ACHN (cell line): ENCODE results near the gene BACE1.
"Not testable (repeated sequence)": the region's sequence is repeated elsewhere in the genome, so short reads cannot be mapped to it uniquely, and the experiment has no call there.

ENCODE experiments used
- DNase-seq: peaks from one replicate; pipeline ENCODE4 v3.0.0-alpha.2; 2015
- in situ Hi-C: cut with HindIII; loops from 2 replicates; pipeline ENCODE4 v1.10.0; 2017; ENCODE audit warnings: low sequenced_read_pairs, low pct_ligation_motif_present, low pct_unique_long_range_greater_than_20kb

The BACE1 gene

DNA sequence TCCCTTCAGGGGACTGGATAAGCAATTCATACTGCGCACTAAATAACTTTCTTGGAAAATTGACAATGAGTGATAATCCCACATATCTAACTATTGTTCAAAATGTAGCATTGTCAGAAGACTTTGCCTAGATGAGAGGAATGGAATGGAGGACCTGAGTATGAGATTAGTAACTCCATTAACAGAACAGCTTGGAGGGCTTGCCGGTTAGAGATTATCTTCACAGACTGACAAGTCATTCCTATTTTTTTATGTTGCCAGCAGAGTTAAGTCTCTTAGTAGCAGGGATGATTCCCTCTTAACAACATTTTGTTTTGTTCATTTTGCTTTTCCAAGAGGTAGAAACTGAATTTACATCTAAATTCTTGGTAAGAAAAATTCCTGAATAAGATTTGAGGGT is 32.0 kb downstream of the BACE1 start:
- in situ Hi-C loops, result no loop called here
- DNase-seq, result no peak

DNA sequence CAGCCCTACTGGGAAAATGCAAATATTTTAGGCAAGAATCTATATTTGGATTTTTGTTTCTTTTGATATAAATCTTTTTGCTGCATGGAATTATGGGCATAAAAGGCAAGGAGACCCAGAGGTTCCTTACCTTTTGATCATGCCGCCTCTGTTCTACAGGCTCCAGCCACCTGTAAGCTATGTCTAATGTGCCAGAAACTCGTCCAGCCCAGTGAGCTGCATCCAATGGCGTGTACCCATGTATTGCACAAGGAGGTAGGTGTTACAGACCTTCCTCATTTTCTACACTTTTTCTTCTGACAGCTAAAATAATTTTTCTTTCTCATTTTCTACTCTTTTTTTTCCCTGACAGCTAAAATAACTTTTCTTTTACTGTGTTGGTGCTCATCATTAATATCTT is 33.1 kb downstream of the BACE1 start:
- no peak for DNase-seq
- in situ Hi-C loops, result no loop called here

DNA sequence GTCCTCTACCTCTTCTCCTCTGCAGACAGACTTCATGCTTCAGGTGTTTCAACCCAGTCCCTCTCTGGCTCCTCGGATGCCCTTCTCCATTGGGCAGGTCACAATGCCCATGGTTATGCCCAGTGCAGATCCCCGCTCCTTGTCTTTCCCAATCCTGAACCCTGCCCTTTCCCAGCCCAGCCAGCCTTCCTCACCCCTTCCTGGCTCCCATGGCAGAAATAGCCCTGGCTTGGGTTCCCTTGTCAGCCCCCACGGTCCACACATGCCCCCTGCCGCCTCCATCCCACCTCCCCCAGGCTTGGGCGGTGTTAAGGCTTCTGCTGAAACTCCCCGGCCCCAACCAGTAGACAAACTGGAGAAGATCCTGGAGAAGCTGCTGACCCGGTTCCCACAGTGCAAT is 34.2 kb downstream of the BACE1 start:
- no peak for DNase-seq
- in situ Hi-C loops, result no loop called here

DNA sequence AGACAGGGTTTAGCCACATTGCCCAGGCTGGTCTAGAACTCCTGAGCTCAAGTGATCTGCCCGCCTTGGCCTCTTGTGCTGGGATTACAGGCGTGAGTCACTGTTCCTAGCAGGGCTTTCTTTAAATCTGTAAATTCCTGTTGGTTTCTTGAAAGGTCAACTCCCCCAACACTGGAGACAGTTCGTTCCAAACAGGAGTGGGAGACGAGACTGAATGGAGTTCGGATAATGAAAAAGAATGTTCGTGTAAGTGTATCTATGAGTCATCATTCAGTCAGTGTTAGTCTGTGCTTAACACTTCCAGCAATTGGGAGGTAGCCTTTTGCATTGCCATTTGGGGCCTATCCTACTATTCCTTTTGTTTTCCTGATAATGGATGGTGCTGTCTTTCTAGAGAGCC is 34.9 kb downstream of the BACE1 start:
- in situ Hi-C loops, result no loop called here

DNA sequence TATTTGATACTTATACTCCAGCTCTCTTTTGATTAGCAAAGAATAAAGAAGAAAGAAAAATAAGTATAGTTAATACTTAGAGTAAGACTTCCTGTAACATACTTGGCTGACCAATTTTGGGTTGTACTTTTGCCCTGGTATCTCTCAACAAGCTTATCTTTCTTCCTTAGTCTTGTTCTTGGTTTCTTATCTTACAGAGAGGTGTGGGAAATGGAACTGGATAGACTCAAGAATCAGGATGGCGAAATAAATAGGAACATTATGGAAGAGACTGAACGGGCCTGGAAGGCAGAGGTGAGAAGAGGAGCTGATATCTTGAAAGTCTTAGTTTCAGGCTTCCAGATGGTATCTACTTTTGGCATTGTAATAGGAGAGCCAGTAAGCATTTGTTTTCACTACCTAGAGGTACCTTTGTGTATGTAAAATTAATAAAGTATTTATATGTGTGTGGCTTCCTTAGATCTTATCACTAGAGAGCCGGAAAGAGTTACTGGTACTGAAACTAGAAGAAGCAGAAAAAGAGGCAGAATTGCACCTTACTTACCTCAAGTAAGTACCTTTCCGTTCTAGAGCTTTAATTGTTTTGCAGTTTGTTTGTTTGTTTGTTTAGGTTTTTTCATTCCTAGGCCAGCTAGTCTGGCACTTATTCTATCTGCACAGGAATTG is 36.2 kb downstream of the BACE1 start:
- in situ Hi-C loops, result no loop called here
- no peak for DNase-seq

More for the DNA sequence above, 34.9 kb downstream of the BACE1 start:
- peak; percentile 18 for DNase-seq

DNA sequence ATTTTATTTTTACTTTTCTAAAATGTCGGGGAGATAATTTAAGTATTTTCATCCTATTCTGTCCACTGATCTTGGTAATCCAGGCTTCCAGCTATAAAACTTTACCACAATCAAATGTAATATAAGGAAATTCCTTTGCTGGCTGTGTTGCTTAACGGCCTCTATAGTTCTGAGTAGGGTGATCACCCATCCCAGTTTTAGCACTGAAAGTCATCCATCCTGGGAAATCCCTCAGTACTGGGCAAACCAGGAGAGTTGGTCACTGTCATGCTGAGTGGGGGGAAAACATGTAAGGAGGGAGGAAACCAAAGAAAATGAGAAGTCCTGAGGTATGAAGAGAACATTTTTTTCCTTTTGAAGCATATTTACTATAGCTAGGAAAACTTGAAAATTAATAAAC is 37.7 kb downstream of the BACE1 start:
- in situ Hi-C loops, result no loop called here
- no peak for DNase-seq

DNA sequence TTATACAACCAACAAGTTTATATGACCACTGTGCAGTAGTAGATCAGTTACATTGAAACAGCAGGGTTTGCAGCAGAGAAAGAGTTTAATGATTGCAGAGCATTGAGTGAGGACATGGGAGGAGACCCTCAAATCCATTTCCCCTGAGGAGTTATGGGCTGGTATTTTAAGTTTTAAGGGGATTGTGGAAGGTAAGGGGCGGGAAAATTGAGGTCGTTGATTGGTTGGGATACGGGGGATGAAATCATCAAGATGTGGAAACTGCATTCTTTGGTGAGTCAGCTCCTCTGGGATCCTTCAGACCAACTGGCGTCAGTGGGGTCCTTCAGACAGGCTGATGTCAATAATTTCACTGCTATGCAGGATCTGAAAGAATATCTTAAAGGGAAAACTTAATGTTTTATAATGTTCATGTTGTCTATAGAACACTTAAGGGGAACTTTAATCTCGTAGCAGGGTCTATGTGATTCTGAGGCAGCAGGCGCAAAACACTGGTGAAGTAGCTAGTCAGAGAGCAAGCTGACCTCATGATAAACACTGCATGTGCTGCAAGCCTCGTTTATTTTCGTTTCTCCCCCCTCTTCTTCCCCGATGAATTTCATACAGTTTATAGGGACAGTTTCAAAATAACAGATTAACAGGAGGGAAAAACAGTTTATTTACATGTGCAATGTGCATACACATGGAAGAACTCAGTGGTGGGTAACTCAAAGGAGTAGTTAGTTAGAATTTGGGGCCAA is 42.3 kb downstream of the BACE1 start:
- DNase-seq, result no peak
- in situ Hi-C loops, result no loop called here

DNA sequence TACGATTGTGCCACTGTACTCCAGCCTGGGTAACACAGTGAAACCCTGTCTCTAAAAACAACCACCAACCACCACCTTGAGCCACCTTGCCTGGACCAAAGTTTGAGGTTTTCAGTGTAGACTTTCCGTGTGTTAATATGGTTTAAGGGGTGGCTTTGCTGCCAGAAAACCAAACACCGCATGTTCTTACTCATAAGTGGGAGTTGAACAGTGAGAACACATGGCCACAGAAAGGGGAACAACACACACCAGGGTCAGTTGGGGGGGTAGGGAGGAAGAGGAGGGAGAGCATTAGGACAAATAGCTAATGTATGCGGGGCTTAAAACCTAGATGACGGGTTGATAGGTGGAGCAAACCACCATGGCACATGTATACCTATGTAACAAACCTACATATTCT is 43.9 kb downstream of the BACE1 start:
- in situ Hi-C loops, DNase-seq: not testable (repeated sequence)

DNA sequence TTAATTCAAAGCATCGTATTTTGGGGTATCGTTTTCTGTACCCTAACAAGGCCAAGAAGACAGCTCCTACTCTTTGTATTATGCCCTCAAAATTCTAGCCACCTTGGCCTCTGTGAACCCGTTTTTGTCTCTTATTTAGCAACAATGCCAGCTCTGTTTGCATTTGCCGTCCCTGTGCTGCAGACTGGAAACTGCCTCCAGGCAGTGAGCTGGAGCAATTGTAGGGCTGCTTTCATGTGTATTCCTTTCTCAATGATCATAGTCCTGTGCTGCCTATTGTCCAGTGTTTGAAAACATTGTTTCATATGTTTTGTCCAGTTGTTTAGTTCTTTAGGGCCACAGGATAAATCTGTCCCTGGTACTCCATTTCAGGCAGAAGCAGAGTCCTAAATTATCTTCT is 44.8 kb downstream of the BACE1 start:
- in situ Hi-C loops, result no loop called here
- DNase-seq, result no peak

DNA sequence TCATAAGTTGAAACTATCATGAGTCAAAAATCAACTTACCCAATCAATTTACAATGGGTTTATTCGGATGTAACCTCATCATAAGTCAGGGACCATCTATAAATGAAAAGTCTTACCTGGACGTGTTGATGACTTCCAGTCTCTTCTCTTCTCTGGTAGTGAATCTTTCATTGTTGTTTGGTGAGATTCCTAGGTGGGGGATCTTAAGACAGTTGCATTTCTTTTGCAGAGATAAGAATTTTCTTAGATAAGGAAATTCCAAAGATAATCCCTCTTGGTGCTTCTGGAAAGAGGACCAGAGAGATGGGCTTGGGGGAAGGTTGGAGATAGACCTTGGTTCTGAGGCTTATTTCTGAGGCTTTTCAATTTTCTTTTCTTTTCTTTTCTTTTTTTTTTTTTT is 46.2 kb downstream of the BACE1 start:
- in situ Hi-C loops, result no loop called here
- DNase-seq, result no peak

DNA sequence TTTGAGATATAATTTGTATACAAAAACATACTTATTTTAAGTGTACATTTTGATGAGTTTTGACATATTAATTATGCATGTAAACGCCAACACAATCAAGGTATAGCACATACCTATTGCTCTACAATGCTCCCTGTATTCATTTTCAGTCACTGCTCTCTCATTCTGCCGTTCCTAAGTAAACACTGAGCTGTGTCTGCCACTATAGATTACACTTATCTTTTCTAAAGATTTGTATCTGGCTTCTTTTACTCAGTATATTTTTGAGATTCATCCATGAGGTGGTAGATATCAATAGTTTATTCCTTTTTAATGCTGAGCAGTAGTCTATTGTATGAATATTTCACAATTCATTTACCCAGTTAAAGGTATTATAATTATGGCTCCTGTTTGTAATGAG is 50.3 kb downstream of the BACE1 start:
- in situ Hi-C loops, result no loop called here
- no peak for DNase-seq

DNA sequence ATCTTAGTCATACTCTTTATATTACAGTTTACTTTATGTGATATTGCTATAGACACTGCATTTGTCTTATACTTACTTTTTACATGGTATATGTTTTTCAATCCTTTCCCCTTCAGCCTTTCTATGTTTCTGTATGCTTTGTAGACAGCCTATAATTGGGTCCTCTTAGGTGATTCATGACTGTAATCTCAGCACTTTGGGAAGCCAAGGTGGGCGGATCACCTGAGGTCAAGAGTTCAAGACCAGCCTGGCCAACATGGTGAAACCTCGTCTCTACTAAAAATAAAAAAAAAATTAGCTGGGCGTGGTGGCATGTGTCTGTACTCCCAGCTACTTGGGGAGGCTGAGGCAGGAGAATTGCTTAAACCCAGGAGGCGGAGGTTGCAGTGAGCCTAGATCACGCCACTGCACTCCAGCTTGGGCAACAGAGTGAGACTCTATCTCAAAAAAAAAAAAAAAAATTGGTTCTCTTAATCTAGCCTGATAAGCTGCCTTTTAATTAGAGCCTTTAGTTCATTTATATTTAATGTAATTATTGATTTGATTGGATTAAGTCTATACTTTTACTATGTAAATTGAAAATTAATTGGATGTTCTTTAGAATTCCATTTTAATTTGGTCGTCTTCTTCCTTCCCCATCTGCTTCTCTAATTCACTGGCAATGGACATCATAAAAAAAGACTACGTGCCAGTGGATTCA is 51.3 kb downstream of the BACE1 start:
- in situ Hi-C loops, DNase-seq: not testable (repeated sequence)

DNA sequence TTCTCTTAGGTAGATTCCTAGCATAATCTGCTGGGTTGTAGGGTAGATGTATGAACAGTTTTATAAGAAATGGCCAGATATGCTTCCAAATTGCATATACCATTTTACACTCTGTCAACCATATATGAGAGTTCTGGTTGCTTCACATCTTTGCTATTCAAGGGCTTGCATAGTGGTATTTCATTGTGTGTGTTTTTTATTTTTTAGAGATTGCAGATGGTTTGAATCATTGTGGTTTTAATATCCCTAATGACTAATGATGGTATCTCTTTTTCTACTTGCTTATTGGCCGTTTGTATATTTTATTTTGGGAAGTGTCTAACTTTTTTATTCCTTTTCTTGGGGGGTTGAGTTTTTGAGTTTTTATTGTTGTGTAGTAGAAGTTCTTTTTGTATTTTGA is 56.6 kb downstream of the BACE1 start:
- in situ Hi-C loops, result no loop called here
- DNase-seq, result no peak

DNA sequence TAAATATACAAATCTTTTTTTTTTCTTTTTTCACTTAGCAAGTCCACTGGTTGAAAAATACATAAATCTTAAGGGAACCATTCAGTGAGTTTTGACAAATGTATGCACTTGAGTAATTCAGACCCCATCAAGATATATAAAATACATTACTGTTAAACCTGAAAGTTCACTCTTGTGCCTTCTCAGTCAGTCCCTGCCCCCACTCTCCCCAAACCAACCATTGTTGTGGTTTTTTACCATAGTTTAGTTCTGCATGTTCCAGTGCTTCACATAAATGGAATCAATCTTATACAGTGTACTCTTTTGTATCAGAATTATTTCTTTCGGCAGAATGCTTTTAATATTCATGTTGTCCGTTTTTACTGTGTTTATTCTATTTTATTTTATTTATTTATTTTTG is 57.5 kb downstream of the BACE1 start:
- in situ Hi-C loops, result no loop called here
- no peak for DNase-seq

DNA sequence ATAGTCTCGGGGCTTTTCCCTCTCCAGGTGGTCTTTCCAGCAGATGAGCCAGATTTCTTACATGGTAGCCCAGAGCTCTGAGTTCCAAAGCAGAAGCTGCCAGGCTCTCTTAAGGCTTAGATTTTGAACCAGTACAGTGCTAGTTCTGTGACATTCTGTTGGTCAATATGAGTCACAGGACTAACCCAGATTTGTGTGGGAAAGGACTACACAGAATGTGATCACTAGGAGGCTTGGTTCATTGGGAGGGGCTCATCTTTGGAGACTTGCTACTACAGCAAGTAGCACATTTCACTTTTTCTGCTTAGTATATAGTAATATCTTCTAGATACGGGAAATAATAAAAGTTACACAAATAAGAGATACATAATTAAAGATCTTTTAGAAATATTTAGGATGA is 59.5 kb downstream of the BACE1 start:
- in situ Hi-C loops, result no loop called here
- DNase-seq, result no peak

DNA sequence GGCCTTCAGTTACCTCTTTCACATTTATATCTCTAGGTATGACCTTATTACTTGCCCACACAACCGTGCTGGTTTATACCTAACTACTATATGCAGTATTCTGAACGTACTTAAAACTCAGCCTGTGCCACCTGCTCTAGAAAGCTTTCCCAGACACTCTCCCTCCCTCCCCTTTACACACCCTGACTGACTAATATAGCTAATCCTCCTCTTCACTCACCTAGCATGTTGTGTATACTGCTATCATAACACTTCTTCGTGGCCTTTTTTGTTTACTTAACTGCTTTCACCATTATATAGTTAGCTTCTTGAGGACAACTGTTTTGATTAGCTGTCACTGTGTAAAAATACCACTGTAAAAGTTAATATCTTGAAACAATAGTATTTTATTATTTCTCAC is 60.1 kb downstream of the BACE1 start:
- DNase-seq, result no peak
- in situ Hi-C loops, result no loop called here

DNA sequence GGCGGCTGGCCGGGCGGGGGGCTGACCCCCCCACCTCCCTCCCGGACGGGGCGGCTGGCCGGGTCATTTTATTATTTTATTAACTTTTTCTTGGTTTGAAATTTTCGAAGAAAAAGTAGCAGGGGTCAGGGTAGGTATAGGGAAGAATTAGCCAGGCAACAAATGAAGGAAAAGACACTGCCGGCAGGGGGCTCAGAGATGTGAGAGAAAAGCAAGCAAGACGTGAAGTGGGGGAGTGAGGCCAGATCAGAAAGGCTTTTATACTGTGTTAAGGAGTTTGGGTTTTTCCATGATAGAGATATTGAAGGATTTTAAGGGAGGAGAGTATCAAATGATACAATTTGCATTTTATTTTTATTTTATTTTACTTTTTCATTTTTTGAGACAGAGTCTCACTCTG is 64.5 kb downstream of the BACE1 start:
- in situ Hi-C loops, result no loop called here
- DNase-seq, result no peak

DNA sequence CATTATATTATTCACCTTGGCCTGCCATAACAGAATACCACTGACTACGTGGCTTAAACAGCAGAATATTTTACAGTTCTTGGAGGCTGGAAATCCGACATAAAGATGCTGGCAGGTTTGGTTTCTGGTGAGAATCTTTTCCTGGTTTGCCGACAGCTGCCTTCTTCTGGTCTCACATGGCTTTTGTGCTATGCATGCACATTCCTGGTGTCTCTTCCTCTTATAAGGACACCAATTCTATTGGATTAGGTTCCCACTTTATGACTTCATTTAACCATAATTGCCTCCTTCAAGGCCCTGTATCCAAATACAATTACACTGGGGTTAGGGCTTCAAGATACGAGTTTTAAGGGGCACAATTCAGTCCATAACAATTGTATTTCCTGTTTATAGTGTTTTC is 66.5 kb downstream of the BACE1 start:
- DNase-seq, result no peak
- in situ Hi-C loops, result no loop called here

DNA sequence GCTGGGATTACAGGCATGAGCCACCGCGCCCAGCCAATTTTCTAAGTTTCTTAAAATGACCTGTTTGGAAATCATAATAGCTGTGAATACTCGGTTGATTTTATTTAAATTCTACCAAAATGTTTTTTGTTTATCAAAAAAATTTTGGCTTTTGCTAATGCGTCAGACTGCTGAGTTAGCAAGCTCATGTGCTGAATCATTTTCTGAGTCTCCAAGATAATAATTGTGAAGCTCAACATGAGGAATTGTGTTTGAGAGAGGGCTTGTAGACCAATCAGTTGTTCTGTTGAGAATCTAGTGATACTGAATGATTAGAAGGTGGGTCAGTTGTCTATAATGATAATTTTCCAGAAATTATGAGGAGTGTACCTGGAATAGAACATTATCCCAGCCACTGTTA is 67.7 kb downstream of the BACE1 start:
- DNase-seq, result no peak
- in situ Hi-C loops, result no loop called here

DNA sequence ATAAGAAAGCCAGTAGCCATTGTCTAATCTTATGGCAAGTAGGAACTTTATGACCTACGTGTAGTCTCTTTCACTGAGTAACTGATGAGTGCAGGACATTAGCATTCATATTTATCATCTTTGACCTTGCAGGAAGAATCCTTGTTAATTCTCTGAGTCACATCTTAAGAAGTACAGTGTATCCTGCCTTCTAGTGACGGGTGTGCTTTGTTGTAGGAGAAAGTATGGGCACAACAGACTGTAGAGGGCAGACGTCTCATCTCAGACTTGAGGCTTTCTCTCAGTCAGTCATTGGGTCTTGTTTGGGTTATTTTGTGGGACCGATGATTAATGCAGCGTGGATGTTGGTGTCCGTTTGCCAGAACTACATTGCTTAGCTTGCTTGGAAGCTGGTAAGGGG is 76.8 kb downstream of the BACE1 start:
- in situ Hi-C loops, result no loop called here
- peak; percentile 42 for DNase-seq
